Adrenal gland (tissue), 5 donors: ENCODE data around the gene PIGU.

Experiments
- POLR2A ChIP-seq, 2 donors: fragments of 450-650 bp; IDR thresholded peaks; one replicate each; pipeline ENCODE4 v1.6.1; 2017; ENCODE audit warnings: antibody characterized with exemption in 2 of 2, mild to moderate bottlenecking in 2 of 2, moderate library complexity in 1 of 2
- TF ChIP-seq, protein P1 (sequence below), 6 experiments: fragments of 450-650 bp in 4 of 6; fragments of 200-600 bp in 2 of 6; sonication (generic) in 1 of 6; IDR thresholded peaks; 1 replicate in 5 of 6; 2 replicates in 1 of 6; pipeline versions ENCODE4 v1.5.1 to v1.8.0; 2016 to 2021; ENCODE audit warnings: antibody characterized with exemption in 6 of 6, mild to moderate bottlenecking in 2 of 6, moderate library complexity in 1 of 6
- donor health status: DM: no; HTN: no; CAD: no.

DNA sequence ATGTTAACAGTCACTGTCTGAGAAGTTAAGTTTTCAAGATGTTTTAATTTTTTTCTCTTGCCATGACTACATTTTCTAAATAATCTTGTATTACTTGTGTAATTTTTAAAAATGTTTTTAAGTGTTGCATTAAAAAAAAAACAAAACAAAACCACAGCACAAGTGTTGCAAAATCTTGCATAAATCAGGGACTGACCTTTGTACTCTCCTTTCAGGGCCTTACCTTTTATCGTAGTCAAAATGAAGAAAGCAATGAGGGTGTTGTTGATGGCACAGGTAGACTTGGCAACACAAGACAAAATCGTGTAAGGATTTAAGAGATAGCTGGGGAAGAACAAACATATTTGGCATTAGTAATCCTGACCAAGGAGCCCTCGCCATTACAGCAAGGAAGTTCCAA is 42.5 kb downstream of the PIGU start:
- TF ChIP-seq POLR2A (IDR thresholded peaks at IDR 0.05): no peak
- TF ChIP-seq, protein P1, sequence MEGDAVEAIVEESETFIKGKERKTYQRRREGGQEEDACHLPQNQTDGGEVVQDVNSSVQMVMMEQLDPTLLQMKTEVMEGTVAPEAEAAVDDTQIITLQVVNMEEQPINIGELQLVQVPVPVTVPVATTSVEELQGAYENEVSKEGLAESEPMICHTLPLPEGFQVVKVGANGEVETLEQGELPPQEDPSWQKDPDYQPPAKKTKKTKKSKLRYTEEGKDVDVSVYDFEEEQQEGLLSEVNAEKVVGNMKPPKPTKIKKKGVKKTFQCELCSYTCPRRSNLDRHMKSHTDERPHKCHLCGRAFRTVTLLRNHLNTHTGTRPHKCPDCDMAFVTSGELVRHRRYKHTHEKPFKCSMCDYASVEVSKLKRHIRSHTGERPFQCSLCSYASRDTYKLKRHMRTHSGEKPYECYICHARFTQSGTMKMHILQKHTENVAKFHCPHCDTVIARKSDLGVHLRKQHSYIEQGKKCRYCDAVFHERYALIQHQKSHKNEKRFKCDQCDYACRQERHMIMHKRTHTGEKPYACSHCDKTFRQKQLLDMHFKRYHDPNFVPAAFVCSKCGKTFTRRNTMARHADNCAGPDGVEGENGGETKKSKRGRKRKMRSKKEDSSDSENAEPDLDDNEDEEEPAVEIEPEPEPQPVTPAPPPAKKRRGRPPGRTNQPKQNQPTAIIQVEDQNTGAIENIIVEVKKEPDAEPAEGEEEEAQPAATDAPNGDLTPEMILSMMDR (IDR thresholded peaks at IDR 0.05): no peak
